Epithelial cell of proximal tubule (primary cell): ENCODE data around the gene SHC1. TPM values are rescaled to one million over a fixed set of nuclear protein-coding genes. Genes with fewer than 3 reads are reported as not detected.

Source experiments
- DNase-seq: peaks from one replicate; pipeline ENCODE4 v3.0.0-alpha.2; 2011; ENCODE audit warnings: low read depth
- H3K4me3 ChIP-seq: 2 replicates; pipeline ENCODE4 v1.5.1; 2011; ENCODE audit warnings: low read depth, mild to moderate bottlenecking, low read length
- total RNA-seq: library from RNA; depleted of rRNA; stranded (reverse); fragments of >200 nt; gene quantifications from 2 replicates; pipeline ENCODE4 v1.2.3, GENCODE V29; 2015
- TF ChIP-seq, protein P1 (sequence below): conservative IDR thresholded peaks from 2 replicates; pipeline ENCODE4 v1.5.1; 2012; ENCODE audit warnings: low read depth, mild to moderate bottlenecking, low read length

Gene SHC1
- total RNA-seq, 1 donor from 2014 or later = 155 TPM

DNA sequence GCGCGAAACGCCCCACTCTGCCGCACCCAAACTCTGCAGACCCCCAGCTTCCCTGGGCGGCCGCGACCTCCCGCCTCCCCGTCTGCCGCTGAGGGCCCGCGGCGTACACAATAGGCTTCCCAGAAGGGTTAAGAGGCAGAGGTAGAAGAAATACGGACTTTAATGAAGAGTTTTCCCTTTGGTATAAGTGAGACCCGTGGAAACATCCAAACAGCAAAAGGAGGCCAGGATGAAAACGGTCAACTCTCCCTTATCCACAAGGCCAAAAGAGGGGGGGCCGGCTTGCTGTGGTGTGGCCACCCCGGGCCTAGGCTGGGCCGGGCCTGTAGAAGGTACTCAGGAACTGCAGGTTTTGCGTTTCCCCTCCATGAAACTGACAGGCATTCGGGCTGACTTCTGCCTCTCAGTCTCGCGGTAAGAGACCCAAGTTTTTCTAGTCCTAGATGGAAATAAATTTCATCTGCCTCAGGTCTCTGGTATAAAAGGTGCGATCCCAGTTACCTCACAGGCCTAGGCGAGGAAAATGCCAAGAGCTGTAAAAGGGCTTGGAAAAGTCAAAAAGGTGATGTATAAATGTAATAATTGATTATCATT lies 8.3 kb downstream of the SHC1 start:
- DNase-seq = no peak
- H3K4me3 ChIP-seq = peak overlapping the region; percentile 77

GRCh38 chr1:154961207-154962155 lies 9.1 kb downstream of the SHC1 start, which contains the start of gene PYGO2:
TSS of gene PYGO2 (minus strand) at chr1:154961782. CDS start at chr1:154961576, 206 bp downstream.
- TF ChIP-seq, protein P1, sequence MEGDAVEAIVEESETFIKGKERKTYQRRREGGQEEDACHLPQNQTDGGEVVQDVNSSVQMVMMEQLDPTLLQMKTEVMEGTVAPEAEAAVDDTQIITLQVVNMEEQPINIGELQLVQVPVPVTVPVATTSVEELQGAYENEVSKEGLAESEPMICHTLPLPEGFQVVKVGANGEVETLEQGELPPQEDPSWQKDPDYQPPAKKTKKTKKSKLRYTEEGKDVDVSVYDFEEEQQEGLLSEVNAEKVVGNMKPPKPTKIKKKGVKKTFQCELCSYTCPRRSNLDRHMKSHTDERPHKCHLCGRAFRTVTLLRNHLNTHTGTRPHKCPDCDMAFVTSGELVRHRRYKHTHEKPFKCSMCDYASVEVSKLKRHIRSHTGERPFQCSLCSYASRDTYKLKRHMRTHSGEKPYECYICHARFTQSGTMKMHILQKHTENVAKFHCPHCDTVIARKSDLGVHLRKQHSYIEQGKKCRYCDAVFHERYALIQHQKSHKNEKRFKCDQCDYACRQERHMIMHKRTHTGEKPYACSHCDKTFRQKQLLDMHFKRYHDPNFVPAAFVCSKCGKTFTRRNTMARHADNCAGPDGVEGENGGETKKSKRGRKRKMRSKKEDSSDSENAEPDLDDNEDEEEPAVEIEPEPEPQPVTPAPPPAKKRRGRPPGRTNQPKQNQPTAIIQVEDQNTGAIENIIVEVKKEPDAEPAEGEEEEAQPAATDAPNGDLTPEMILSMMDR = peak; percentile 35
- peak within 1 kb of the TSS; percentile 77 for H3K4me3 ChIP-seq
- no peak for DNase-seq

More for the DNA sequence above, 8.3 kb downstream of the SHC1 start:
- TF ChIP-seq, protein P1 = no peak

DNA sequence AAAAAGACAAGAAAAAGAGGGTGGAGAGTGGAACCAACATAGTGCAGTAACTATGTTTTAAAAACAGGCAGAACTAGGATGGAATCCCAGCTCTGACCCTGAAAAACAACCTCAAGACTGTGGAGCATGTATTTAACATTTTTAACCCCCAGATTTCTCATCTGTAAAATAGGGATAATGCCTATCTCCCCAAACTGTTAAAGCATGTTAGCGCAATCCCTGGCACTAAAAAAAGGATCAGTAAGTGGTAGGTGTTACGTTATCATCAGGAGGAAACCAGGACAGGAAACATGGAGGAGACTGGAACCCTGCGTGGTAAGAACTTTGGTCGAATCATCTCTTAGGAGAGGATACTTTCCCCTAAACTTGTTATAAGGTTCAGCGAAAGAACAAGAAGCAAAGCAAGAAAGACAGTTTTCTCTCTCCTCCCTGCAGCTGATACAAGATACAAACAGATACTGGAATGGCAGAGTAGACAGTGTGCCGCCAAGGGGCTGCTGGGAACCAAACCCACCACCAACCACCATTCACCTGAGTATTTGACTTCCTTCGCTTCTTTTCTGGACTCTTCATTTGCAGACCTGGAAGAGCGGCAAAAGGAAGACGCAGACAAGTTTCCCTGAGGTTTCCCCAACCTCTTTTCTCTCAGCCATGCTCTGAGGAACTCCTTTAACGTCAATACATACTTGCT lies 10.0 kb downstream of the SHC1 start:
- TF ChIP-seq, protein P1 = no peak
- DNase-seq = no peak
- H3K4me3 ChIP-seq = peak overlapping the region; percentile 77

DNA sequence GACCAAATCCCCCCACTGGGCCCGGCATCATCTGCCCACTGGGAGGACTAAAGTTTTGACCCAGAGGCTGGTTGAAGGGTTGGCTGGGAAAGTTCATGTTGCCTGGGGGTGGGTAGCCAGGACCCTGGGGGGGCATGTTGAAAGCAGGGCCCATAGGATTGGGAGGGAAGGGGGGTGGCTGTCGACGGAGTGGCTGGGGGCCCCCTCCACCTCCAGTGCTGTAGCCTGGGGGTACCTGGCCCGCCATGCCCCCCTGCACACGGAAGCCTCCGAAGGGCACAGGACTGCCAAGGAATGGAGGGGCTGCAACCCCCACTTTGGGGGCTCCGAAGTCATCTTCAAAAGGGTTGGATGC lies 11.1 kb downstream of the SHC1 start:
- no peak overlapping the region for H3K4me3 ChIP-seq
- DNase-seq = no peak
- TF ChIP-seq, protein P1 = no peak

DNA sequence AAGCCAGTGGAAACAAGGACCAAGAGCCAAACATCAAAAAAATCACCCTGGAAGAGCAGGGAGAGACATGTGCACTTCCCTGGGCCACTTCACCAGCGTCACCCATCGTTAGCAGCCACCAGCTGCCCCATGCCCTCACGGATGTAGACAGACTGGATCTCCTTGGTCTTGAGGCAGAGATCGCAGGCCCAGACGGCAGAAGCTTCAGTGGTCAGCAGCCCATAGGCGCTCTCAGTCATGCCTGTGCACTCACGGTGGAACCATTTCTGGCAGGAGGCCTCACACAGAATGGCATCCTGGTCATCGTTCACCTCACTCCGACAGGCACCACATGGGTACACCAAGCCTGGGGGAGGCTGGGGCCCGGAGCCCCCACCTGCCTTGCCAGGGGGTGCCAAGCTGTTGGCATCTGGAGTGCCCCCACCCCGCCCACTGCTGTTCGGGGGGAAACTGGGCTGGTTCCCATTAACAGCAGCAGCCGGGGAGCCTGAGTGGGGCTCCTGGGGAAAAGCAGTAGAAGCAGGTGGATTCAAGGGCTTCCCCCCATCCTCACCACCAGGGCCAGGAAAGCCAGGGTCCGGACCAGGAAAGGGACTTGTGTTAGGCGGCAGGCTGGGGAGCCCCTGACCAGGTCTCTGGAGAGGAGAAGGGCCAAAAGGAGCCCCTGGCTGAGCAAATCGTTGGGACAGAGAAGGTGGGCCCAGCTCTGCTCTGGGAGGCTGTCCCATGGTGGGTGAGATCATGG lies 11.7 kb downstream of the SHC1 start:
- TF ChIP-seq, protein P1 = no peak
- no peak for DNase-seq
- no peak overlapping the region for H3K4me3 ChIP-seq

- no peak overlapping the region for H3K4me3 ChIP-seq
- TF ChIP-seq, protein P1 = no peak
- DNase-seq = no peak
Observed at GRCh38 chr1:154958036-154958435, 12.5 kb downstream of the SHC1 start.
